HG03575 (cell line): ENCODE results near the gene MRPL11.
"Not testable (repeated sequence)": the region's sequence is repeated elsewhere in the genome, so short reads cannot be mapped to it uniquely, and the experiment has no call there.

ENCODE experiments used
- ATAC-seq: cut with Tn5 transposase; IDR thresholded peaks from one replicate; pipeline ENCODE4 v1.9.1; 2021; ENCODE audit not compliant: unreplicated experiment, insufficient number of reproducible peaks, low FRiP score; ENCODE audit errors: extremely low read depth

MRPL11 gene

GRCh38 chr11:66440101-66440939, 1.7 kb upstream of the MRPL11 start:
- not testable (repeated sequence) for ATAC-seq

- no peak for ATAC-seq
These were observed 607 bp downstream of the MRPL11 start for GRCh38 chr11:66437979-66438503.

DNA sequence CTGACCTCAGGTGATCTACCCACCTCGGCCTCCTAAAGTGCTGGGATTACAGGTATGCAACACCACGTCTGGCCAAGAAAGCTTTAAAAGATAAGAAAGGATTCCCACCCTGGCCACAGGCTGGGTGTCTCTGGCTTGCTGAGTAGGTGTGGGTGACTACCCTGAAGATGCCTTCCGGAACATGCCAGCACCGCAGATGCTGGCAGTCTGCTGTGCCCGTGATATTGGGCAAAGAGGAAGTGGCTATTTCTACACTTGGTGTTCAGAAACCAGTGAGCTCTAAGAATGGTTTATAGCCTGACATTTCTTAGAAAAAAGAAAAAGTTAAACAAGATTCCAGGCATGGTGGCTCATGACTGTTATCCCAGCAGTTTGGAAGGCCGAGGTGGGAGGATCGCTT, 6.1 kb downstream of the MRPL11 start:
- ATAC-seq = no peak

DNA sequence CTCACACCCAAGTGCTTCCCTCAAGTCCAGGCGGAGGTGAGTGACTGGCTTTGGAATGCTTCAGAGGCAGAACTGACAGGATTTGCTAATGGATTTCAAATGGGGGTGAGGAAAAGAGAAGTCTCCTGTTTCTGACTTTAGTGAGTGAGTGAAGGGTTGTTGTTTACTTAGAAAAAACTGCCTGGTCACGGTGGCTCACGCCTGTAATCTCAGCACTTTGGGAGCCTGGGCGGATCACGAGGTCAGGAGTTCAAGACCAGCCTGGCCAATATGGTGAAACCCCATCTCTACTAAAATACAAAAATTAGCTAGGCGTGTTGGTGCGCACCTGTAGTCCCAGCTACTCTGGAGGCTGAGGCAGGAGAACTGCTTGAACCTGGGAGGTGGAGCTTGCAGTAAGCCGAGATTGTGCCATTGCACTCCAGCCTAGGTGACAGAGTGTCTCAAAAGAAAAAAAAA, 6.7 kb downstream of the MRPL11 start:
- not testable (repeated sequence) for ATAC-seq

- ATAC-seq = not testable (repeated sequence)
These were observed 7.4 kb downstream of the MRPL11 start for GRCh38 chr11:66431287-66431686.

DNA sequence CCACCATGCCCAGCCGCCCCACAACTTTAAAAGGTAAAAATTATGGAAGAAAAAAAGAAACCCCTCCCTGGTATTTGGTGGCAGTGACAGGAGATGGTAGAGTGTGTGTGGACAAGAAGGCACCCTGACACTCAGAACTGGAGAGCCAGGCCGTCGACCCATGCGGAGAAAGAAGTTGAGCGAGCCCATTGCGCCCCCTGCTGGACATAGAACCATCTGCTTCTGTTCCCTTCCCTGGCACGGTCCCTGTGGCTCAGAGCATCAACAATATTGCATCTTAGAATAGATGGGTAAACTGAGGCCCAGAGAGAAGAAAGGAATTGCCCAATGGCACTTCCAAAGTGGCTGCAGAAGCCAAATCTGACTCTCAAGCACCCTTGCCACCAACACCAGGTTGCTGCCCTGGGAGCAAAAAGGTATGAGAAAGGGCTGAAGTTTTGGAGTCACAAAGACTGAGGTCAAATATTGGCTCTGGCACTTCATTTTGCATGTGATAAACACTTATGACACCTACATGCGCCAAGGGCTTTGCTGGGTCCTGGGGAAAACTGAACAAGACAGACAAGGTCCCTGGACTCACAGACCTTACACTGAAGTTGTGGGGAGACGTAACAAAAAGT, 8.6 kb downstream of the MRPL11 start:
- no peak for ATAC-seq

DNA sequence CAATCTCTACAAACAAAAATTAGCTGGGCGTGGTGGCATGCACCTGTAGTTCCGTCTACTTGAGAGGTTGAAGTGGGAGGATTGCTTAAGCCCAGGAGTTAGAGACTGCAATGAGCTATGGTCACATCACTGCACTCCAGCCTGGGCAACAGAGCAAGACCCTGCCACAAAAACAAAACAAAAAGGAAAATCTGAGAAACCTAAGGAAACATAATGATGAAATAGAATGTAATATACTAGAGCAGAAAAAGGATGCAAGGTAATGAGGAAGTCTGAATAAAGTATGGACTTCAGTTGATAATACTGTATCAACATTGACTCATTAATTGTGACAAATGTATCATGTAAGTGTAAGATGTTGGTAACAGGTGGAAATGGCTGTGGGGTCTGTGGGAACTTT, 9.7 kb downstream of the MRPL11 start:
- ATAC-seq = no peak

- no peak for ATAC-seq
These were observed 12.3 kb downstream of the MRPL11 start for GRCh38 chr11:66426314-66426713.

DNA sequence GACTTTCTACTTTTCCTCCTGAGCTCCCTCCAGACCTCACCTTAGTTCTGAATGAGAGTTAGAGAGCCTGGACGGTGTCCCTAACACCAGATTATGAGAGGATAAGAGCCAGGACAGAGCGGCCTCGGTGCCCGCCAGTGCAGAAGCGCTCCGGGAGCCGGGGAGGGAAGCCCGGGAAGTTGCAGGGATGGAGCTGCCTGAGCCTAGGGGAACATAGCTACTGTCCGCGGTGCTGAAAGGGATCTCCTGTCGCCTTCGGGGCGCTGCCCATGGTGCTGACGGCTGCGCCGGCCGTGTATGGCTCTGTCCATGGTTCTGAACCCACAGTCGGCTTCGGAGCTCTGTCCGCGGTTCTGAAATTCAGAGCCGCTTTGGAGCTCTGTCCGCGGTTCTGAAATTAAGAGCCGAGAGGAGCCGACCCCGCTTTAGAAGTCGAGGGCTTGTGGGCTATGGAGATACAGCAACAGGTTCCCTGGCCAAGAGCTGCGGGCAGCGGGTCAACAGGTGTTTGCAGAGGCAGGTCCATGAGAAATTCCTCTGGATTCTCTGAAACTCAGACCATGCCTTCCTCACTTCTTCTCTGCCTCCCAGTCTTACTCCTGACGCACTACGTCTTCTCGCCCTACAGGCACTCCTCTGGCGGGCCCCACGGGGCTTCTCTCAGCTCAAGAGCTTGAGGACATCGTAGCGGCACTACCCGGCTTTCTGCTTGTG, 17.0 kb downstream of the MRPL11 start:
- ATAC-seq = no peak

DNA sequence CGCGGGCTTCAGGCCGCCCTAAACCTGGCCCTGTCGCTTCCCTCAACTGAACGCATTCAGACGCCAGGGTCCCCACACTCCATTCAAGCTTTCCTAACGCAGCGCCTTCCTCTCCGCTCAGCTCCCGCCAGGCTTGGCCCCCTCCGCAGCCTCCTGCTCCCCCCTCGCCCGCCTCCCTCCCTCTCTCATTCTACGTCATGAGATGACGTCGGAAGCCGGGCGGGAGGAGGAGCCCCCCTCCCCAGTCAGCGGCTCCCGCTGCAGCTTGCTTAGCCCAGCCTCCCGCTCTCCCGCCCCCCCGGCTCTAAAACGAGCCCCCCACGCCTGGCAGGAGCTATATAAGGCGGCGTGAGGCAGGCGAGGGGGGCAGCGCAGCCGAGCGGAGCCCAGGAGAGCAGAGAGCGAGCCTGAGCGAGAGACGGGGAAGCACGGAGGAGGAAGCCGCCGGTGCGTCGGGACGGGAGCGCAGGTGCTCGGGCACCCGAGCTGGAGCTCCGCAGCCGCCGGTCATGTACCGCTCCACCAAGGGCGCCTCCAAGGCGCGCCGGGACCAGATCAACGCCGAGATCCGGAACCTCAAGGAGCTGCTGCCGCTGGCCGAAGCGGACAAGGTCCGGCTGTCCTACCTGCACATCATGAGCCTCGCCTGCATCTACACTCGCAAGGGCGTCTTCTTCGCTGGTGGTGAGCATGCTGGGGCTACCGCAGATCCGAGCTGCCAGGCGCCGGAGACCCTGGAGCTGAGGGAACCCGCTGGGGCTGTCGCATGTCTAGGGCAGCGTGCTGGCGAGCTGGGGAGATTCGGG, 17.8 kb downstream of the MRPL11 start, which contains the start of gene NPAS4:
Gene NPAS4 (plus strand): TSS at position 365 of the 806 bp plus-strand sequence. CDS start 145 bp downstream, at position 510.
- no peak for ATAC-seq

- ATAC-seq = no peak
These were observed 18.8 kb downstream of the MRPL11 start for GRCh38 chr11:66419825-66420224.

- ATAC-seq = no peak
These were observed 19.7 kb downstream of the MRPL11 start for GRCh38 chr11:66418986-66419308.

- no peak for ATAC-seq
These were observed 20.3 kb downstream of the MRPL11 start for GRCh38 chr11:66418168-66418985.

- ATAC-seq = no peak
These were observed 21.6 kb downstream of the MRPL11 start for GRCh38 chr11:66417000-66417399.

DNA sequence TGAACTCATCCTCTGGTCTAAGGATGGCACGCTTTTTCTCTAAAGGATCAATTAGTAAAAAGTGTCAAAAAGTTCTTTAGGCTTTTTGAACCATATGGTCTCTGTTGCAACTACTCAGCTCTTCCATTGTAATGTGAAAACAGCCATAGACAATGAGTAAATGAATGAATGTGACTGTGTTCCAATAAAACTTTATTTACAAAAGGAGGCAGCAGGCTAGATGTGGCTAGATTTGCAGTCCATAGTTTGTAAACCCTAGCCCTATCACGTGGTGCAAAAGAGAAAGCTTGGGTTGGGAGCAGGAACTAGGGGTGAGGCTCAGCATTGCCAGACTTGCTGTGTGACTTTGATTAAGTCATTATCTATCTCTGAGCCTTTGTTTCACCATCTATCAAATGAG, 23.2 kb downstream of the MRPL11 start:
- no peak for ATAC-seq

DNA sequence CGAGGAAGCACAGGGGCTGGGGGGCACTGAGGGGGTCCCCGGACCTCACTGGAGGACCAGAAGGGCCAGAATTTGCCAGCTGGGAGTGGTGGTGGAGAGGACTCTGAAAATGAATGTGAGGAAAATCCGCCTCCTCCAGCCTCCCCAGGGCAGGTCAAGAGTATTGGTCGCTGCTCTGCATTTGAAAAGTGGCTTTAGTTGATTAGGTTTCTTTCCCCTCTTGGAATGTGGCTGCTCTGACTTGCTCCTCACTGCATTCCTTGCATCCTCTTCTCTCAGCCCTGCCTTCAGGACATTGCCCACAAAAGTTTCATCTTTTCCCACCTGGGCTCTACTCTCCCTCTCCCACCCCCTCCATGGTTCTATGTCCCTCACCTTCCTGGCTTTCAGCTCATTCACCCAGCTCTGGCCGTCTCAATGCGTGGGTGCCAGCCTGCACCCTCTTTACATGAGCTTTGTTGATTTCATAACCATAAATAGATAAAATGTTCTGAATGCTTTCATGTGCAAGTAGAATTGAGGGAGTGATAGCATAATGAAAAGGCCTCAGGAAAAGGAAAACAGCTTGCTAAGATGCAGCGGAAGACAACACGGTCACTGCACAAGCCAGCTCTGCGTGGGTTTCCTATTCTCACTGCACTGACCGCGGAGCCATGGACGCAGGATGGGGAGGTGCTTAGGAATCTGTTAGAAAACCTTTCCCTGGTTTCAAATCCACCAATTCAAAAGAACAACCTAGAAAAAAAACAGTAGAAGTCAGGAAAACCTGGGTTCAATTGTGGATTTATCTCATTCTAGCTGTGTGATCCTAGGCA, 24.3 kb downstream of the MRPL11 start:
- ATAC-seq = no peak

DNA sequence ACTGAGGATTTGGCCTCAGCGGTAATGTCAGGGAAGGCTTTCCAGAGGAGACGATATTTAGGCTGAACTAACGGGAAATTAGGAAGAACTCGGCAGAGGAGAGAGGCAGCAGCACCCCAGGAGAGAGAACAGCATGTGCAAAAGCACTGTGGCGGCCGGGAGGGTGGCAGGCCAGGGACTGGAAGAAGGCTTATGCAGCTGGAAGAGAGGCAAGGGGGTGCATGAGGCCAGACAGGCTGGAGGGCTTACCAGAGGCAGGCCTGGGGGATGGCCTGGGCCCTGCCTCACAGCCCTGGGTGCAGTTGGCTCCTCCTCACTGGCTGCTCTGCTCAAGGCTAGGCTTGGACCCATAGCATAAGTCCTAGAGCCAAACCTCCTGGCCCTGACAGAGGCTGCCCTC, 25.5 kb downstream of the MRPL11 start:
- no peak for ATAC-seq
